Jurkat, Clone E6-1 (cell line): ENCODE results near the gene HAO1. TPM values are rescaled to one million over a fixed set of nuclear protein-coding genes. Genes with fewer than 3 reads are reported as not detected.
"Not testable (repeated sequence)": the region's sequence is repeated elsewhere in the genome, so short reads cannot be mapped to it uniquely, and the experiment has no call there.

Experiments used
- DNase-seq: peaks from one replicate; pipeline ENCODE4 v3.0.0-alpha.2; 2011; ENCODE audit warnings: low read depth, low spot score
- H3K4me3 ChIP-seq: 2 replicates; pipeline ENCODE4 v1.5.1; 2011; ENCODE audit warnings: mild to moderate bottlenecking, low read length, control low read depth, moderate library complexity
- polyA plus RNA-seq: library from polyadenylated mRNA; unstranded; fragments of >200 nt; gene quantifications from one replicate; pipeline ENCODE4 v1.2.1, GENCODE V29; 2012; ENCODE audit warnings: missing spikeins; ENCODE audit not compliant: insufficient read length, insufficient read depth

The HAO1 gene
- polyA plus RNA-seq, result not detected

GRCh38 chr20:7940341-7940740 lies at the start of gene HAO1:
TSS of gene HAO1 (minus strand) at chr20:7940458. CDS start at chr20:7940422, 36 bp downstream.
- no peak within 1 kb of the TSS for H3K4me3 ChIP-seq
- no peak for DNase-seq

GRCh38 chr20:7989379-7989778 lies 49.1 kb upstream of the HAO1 start:
- DNase-seq, result no peak
- no peak overlapping the region for H3K4me3 ChIP-seq

- H3K4me3 ChIP-seq, result no peak overlapping the region
- DNase-seq, result no peak
Measured at GRCh38 chr20:7985916-7986315, 45.7 kb upstream of the HAO1 start.

- no peak for DNase-seq
Measured at GRCh38 chr20:7984192-7984591, 43.9 kb upstream of the HAO1 start.

GRCh38 chr20:7981374-7981773 lies 41.1 kb upstream of the HAO1 start:
- H3K4me3 ChIP-seq, result no peak overlapping the region
- DNase-seq, result no peak

More at GRCh38 chr20:7984192-7984591, 43.9 kb upstream of the HAO1 start:
- no peak overlapping the region for H3K4me3 ChIP-seq

- peak; percentile 42 for DNase-seq
- H3K4me3 ChIP-seq, result no peak overlapping the region
Measured at GRCh38 chr20:7980332-7981046, 40.2 kb upstream of the HAO1 start.

- DNase-seq, result no peak
- no peak overlapping the region for H3K4me3 ChIP-seq
Measured at GRCh38 chr20:7977709-7978108, 37.5 kb upstream of the HAO1 start.

- DNase-seq, result no peak
- no peak overlapping the region for H3K4me3 ChIP-seq
Measured at GRCh38 chr20:7975851-7976414, 35.7 kb upstream of the HAO1 start.

- no peak overlapping the region for H3K4me3 ChIP-seq
- DNase-seq, result no peak
Measured at GRCh38 chr20:7974785-7975435, 34.7 kb upstream of the HAO1 start.

- no peak overlapping the region for H3K4me3 ChIP-seq
- DNase-seq, result no peak
Measured at GRCh38 chr20:7971536-7972280, 31.4 kb upstream of the HAO1 start.

- no peak for DNase-seq
- H3K4me3 ChIP-seq, result no peak overlapping the region
Measured at GRCh38 chr20:7967199-7967844, 27.1 kb upstream of the HAO1 start.

- no peak overlapping the region for H3K4me3 ChIP-seq
- no peak for DNase-seq
Measured at GRCh38 chr20:7966176-7966575, 25.9 kb upstream of the HAO1 start.

GRCh38 chr20:7959484-7959883 lies 19.2 kb upstream of the HAO1 start:
- DNase-seq, result no peak
- H3K4me3 ChIP-seq, result no peak overlapping the region

- not testable (repeated sequence) for H3K4me3 ChIP-seq, DNase-seq
Measured at GRCh38 chr20:7956561-7956960, 16.3 kb upstream of the HAO1 start.

GRCh38 chr20:7950387-7950786 lies 10.1 kb upstream of the HAO1 start:
- H3K4me3 ChIP-seq, result no peak overlapping the region
- no peak for DNase-seq

- no peak for DNase-seq
- no peak overlapping the region for H3K4me3 ChIP-seq
Measured at GRCh38 chr20:7943891-7944290, 3.6 kb upstream of the HAO1 start.

- H3K4me3 ChIP-seq, result no peak overlapping the region
- no peak for DNase-seq
Measured at GRCh38 chr20:7939663-7940062, 595 bp downstream of the HAO1 start.

GRCh38 chr20:7938058-7938457 lies 2.2 kb downstream of the HAO1 start:
- DNase-seq, result no peak
- no peak overlapping the region for H3K4me3 ChIP-seq

- H3K4me3 ChIP-seq, result no peak overlapping the region
- DNase-seq, result no peak
Measured at GRCh38 chr20:7937328-7937727, 2.9 kb downstream of the HAO1 start.
